ENCODE measurements around the gene SYT5.

Gene SYT5

GRCh38 chr19:55145232-55145631 lies 34.9 kb downstream of the SYT5 start:
- no peak for DNase-seq

GRCh38 chr19:55141696-55142095 lies 38.4 kb downstream of the SYT5 start:
- DNase-seq: no peak

- DNase-seq: no peak
Measured at GRCh38 chr19:55137915-55138314, 42.2 kb downstream of the SYT5 start.

GRCh38 chr19:55136399-55137102 lies 43.5 kb downstream of the SYT5 start:
- no peak for DNase-seq

GRCh38 chr19:55134736-55135135 lies 45.4 kb downstream of the SYT5 start:
- DNase-seq: no peak

GRCh38 chr19:55133639-55134444 lies 46.2 kb downstream of the SYT5 start:
- no peak for DNase-seq

GRCh38 chr19:55132453-55133129 lies 47.5 kb downstream of the SYT5 start:
- DNase-seq: no peak

- no peak for DNase-seq
Measured at GRCh38 chr19:55131421-55131820, 48.7 kb downstream of the SYT5 start.

Measured in eye (tissue), 1 donor.